Breast epithelium (tissue), 3 donors: ENCODE results near the gene ARPP21.

Experiments used
- CTCF ChIP-seq, 3 donors: fragments of 450-650 bp; IDR thresholded peaks; one replicate each; pipeline ENCODE4 v1.5.1; 2016 to 2017; ENCODE audit warnings: antibody characterized with exemption in 3 of 3, mild to moderate bottlenecking in 3 of 3, moderate library complexity in 3 of 3
- POLR2A ChIP-seq: fragments of 450-650 bp; IDR thresholded peaks from one replicate; pipeline ENCODE4 v1.6.1; 2016; ENCODE audit warnings: antibody characterized with exemption, mild to moderate bottlenecking, moderate library complexity
- POLR2AphosphoS5 ChIP-seq, 3 donors: sonication (generic); formaldehyde crosslinking; IDR thresholded peaks; one replicate each; pipeline ENCODE4 v1.6.1; 2017; ENCODE audit warnings: antibody characterized with exemption in 3 of 3

- TF ChIP-seq POLR2A (no peak), CTCF (IDR thresholded peaks at IDR 0.05) (no peak), POLR2AphosphoS5 (IDR thresholded peaks at IDR 0.05) (no peak)
Measured at GRCh38 chr3:35635926-35636683, 3.2 kb upstream of the ARPP21 start.
